Brain microvascular endothelial cell (primary cell): ENCODE measurements around the gene HLA-DMB.

Experiments used
- DNase-seq: peaks from one replicate; pipeline ENCODE4 v3.0.0-alpha.2; 2020
- H3K27ac ChIP-seq: fragments of 250-450 bp; sonication (Bioruptor Pico); 2 replicates; pipeline ENCODE4 v1.5.1; 2020; ENCODE audit warnings: mild to moderate bottlenecking, moderate library complexity
- H3K27me3 ChIP-seq: fragments of 250-450 bp; sonication (Bioruptor Pico); replicated peaks from 2 replicates; pipeline ENCODE4 v1.5.1; 2020; ENCODE audit warnings: mild to moderate bottlenecking
- H3K36me3 ChIP-seq: fragments of 250-450 bp; sonication (Bioruptor Pico); replicated peaks from 2 replicates; pipeline ENCODE4 v1.5.1; 2020; ENCODE audit warnings: mild to moderate bottlenecking
- H3K4me3 ChIP-seq: 2 replicates; pipeline ENCODE4 v1.5.1; 2011; ENCODE audit warnings: low read depth, mild to moderate bottlenecking, control low read depth, low read length, moderate library complexity
- CTCF ChIP-seq: IDR thresholded peaks from 2 replicates; pipeline ENCODE4 v1.5.1; 2011; ENCODE audit warnings: low read depth, mild to moderate bottlenecking, moderate library complexity, low read length, control low read depth, inconsistent platforms; ENCODE audit errors: missing control alignments
- in situ Hi-C: cut with HindIII; loops from 2 replicates; pipeline ENCODE4 v1.10.0; 2017; ENCODE audit warnings: low sequenced_read_pairs, low pct_ligation_motif_present

The HLA-DMB gene

GRCh38 chr6:32935551-32936238, 5.1 kb downstream of the HLA-DMB start:
- TF ChIP-seq CTCF, result no peak
- H3K27ac ChIP-seq, result no peak overlapping the region
- in situ Hi-C loops, result no loop called here
- no peak overlapping the region for H3K4me3 ChIP-seq
- H3K27me3 ChIP-seq, result peaks cover 24% of the 10 kb centered on the region
- no peak for DNase-seq
- no peaks in the 10 kb centered on the region for H3K36me3 ChIP-seq

GRCh38 chr6:32933661-32934085, 7.2 kb downstream of the HLA-DMB start:
- TF ChIP-seq CTCF, result peak; percentile 86
- Histone ChIP-seq H3K27me3 (peaks cover 21% of the 10 kb centered on the region), H3K27ac (no peak overlapping the region), H3K4me3 (no peak overlapping the region), H3K36me3 (no peaks in the 10 kb centered on the region)
- DNase-seq, result peak; percentile 74
- in situ Hi-C loops, result no loop called here

DNA sequence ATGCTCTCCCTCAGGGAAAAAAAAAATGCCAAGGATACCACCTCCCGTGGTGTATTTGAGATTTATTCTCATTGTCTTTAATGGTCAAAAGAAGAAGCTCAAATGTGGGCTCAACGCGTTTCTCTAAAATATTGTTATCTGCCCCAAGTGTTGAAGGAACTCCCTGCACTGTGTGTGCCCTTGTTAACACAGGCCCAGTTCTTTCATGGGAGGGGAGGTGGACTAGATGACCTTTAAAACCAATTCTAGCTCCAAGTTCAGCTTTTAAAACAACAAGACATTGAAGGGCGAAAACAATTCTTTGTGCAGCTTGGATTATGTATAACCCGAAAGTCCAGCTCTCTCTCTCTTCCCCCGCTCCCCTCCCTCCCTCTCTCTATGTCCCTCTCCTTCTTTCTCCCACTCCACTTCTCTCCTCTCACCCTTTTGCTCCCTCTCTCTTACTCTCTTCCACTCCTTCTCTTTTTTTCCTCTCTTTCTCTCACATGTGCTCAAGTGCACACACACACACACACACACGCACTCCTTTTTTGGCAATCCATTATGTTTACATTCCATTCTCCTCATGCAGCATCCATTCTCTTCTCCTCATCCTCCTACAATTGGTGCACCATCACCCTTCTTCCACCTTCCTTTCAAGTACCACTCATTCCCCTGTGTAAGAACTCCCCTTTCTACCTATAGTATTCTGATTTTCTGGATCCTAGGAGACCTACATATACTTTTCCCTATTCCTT, 8.5 kb downstream of the HLA-DMB start:
- no peak overlapping the region for H3K27ac ChIP-seq
- H3K27me3 ChIP-seq, result peaks cover 15% of the 10 kb centered on the region
- DNase-seq, result no peak
- no peak for TF ChIP-seq CTCF
- no peaks in the 10 kb centered on the region for H3K36me3 ChIP-seq
- no peak overlapping the region for H3K4me3 ChIP-seq
- in situ Hi-C loops, result no loop called here

- H3K27me3 ChIP-seq, result peaks cover 14% of the 10 kb centered on the region
- TF ChIP-seq CTCF, result no peak
- no peak overlapping the region for H3K27ac ChIP-seq
- no peaks in the 10 kb centered on the region for H3K36me3 ChIP-seq
- DNase-seq, result no peak
- in situ Hi-C loops, result no loop called here
- H3K4me3 ChIP-seq, result no peak overlapping the region
These were observed 9.6 kb downstream of the HLA-DMB start for GRCh38 chr6:32931211-32931610.

GRCh38 chr6:32922083-32922482, 18.7 kb downstream of the HLA-DMB start:
- in situ Hi-C loops, result no loop called here
- Histone ChIP-seq H3K27ac (no peak overlapping the region), H3K36me3 (no peaks in the 10 kb centered on the region), H3K27me3 (peaks cover 8% of the 10 kb centered on the region), H3K4me3 (no peak overlapping the region)
- no peak for DNase-seq
- TF ChIP-seq CTCF, result no peak

DNA sequence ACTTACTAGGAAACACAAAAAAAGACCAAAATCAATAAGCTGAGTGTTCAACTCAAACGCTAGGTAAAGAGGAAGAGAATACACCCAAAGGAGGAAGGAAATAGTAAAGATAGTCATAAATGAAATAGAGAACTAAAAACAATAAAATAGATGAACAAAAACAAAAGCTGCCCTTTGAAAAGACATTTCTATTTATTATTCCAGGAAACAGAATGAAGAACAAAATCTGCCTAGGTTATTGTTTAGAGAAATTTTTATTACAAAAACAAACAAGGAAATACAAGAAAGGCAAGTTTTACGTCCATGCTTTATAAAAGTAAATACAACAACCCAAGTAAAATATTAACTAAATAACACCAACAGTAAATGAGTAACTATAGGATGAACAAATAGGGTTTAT, 20.1 kb downstream of the HLA-DMB start:
- no peak overlapping the region for H3K27ac ChIP-seq
- no peaks in the 10 kb centered on the region for H3K36me3 ChIP-seq
- no peak for TF ChIP-seq CTCF
- DNase-seq, result no peak
- H3K27me3 ChIP-seq, result peaks cover 8% of the 10 kb centered on the region
- in situ Hi-C loops, result no loop called here
- no peak overlapping the region for H3K4me3 ChIP-seq
